ENCODE data around the gene NKAIN2.

- TF ChIP-seq EZH2 (IDR thresholded peaks at IDR 0.05; ENCODE audit: borderline replicate concordance, low read depth, low read length, poor library complexity, severe bottlenecking), result no peak
- no peak for TF ChIP-seq CTCF (conservative IDR thresholded peaks at IDR 0.05; ENCODE audit: low read depth, low read length)
These were observed 996.0 kb downstream of the NKAIN2 start for GRCh38 chr6:124799638-124800037.
